IMR-90 (cell line): Measurements from ENCODE around the gene CCL11. TPM values are rescaled to one million over a fixed set of nuclear protein-coding genes. Genes with fewer than 3 reads are reported as not detected.

Experiments
- ATAC-seq: fragments of 200-7000 bp; cut with Tn5 transposase; 2 replicates; pipeline ENCODE4 v1.9.1; 2020; ENCODE audit warnings: low read depth, mild to moderate bottlenecking, moderate library complexity
- BruUV-seq: library from RNA; stranded (reverse); fragments of 400-500 nt; replicated peaks from 2 replicates; lab custom pipeline; 2021; lab: Mats Ljungman, UMichigan
- CTCF ChIA-PET: fragments of 300-600 bp; formaldehyde crosslinking; extraction: SDS; loops from one replicate; lab custom pipeline; 2021; ENCODE audit warnings: antibody characterized with exemption; lab: Yijun Ruan, JAX
- POLR2A ChIA-PET: fragments of 300-600 bp; sonication (Branson Sonifier 250); formaldehyde crosslinking; loops from one replicate; lab custom pipeline; 2022; ENCODE audit warnings: antibody characterized with exemption; ENCODE audit not compliant: unreplicated experiment; lab: Charles Lee
- DNase-seq: peaks from one replicate; pipeline ENCODE4 v3.0.0; 2013
- H2AFZ ChIP-seq: replicated peaks from 2 replicates; pipeline ENCODE3; 2013; ENCODE audit warnings: low read length, mild to moderate bottlenecking; ENCODE audit not compliant: poor library complexity
- H2AK5ac ChIP-seq: 2 replicates; pipeline ENCODE4 v1.6.1; 2013; ENCODE audit warnings: low read depth, low read length, inconsistent platforms
- H2AK9ac ChIP-seq: replicated peaks from 2 replicates; pipeline ENCODE3; 2013; ENCODE audit warnings: mild to moderate bottlenecking, low read depth, low read length, moderate library complexity; ENCODE audit not compliant: poor library complexity
- H2BK120ac ChIP-seq: 2 replicates; pipeline ENCODE4 v1.6.1; 2013; ENCODE audit warnings: low read depth, low read length, inconsistent platforms
- H2BK15ac ChIP-seq: 3 replicates; pipeline ENCODE4 v1.6.1; 2013; ENCODE audit warnings: low read depth, low read length, inconsistent platforms
- H2BK20ac ChIP-seq: 2 replicates; pipeline ENCODE4 v1.6.1; 2013; ENCODE audit warnings: low read depth, mild to moderate bottlenecking, inconsistent platforms, low read length, moderate library complexity
- H2BK5ac ChIP-seq: 2 replicates; pipeline ENCODE4 v1.6.1; 2013; ENCODE audit warnings: mild to moderate bottlenecking, low read depth, low read length, inconsistent platforms; ENCODE audit not compliant: poor library complexity, severe bottlenecking
- H3K14ac ChIP-seq: replicated peaks from 2 replicates; pipeline ENCODE4 v1.6.1; 2013; ENCODE audit warnings: low read depth, low read length, inconsistent platforms
- H3K18ac ChIP-seq: 2 replicates; pipeline ENCODE4 v1.6.1; 2013; ENCODE audit warnings: low read depth, low read length, control low read depth
- H3K23ac ChIP-seq: 2 replicates; pipeline ENCODE4 v1.6.1; 2013; ENCODE audit warnings: low read depth, low read length, inconsistent platforms
- H3K27ac ChIP-seq: 2 replicates; pipeline ENCODE4 v1.5.1; 2013; ENCODE audit warnings: mild to moderate bottlenecking, control low read depth, low read length; ENCODE audit not compliant: insufficient read depth
- H3K27me3 ChIP-seq: 2 replicates; pipeline ENCODE4 v1.6.1; 2013; ENCODE audit warnings: low read length; ENCODE audit not compliant: control insufficient read depth, insufficient read depth
- H3K36me3 ChIP-seq: 2 replicates; pipeline ENCODE4 v1.6.1; 2013; ENCODE audit warnings: low read length, mixed read lengths; ENCODE audit not compliant: control insufficient read depth, insufficient read depth
- H3K4ac ChIP-seq: 2 replicates; pipeline ENCODE4 v1.6.1; 2013; ENCODE audit warnings: low read depth, low read length, inconsistent platforms
- H3K4me1 ChIP-seq: 2 replicates; pipeline ENCODE4 v1.6.1; 2013; ENCODE audit warnings: low read length, mixed read lengths; ENCODE audit not compliant: control insufficient read depth, insufficient read depth
- H3K4me2 ChIP-seq: 2 replicates; pipeline ENCODE4 v1.6.1; 2013; ENCODE audit warnings: low read depth, mild to moderate bottlenecking, control low read depth, low read length, moderate library complexity
- H3K4me3 ChIP-seq: 2 replicates; pipeline ENCODE4 v1.5.1; 2013; ENCODE audit warnings: low read depth, mild to moderate bottlenecking, control low read depth, low read length, moderate library complexity; ENCODE audit not compliant: insufficient read depth
- H3K56ac ChIP-seq: 2 replicates; pipeline ENCODE4 v1.6.1; 2013; ENCODE audit warnings: low read length, inconsistent platforms; ENCODE audit not compliant: insufficient read depth; ENCODE audit errors: extremely low read depth
- H3K79me1 ChIP-seq, 2 experiments: 2 replicates each; pipeline ENCODE4 v1.6.1; 2013; ENCODE audit warnings: low read length in 2 of 2, inconsistent platforms in 1 of 2, low read depth in 1 of 2
- H3K9ac ChIP-seq: 2 replicates; pipeline ENCODE4 v1.6.1; 2013; ENCODE audit warnings: low read depth, low read length, control low read depth
- H3K9me1 ChIP-seq: 2 replicates; pipeline ENCODE4 v1.6.1; 2013; ENCODE audit warnings: low read length, inconsistent platforms; ENCODE audit not compliant: insufficient read depth
- H3K9me3 ChIP-seq: 2 replicates; pipeline ENCODE4 v1.6.1; 2013; ENCODE audit warnings: low read length; ENCODE audit not compliant: control insufficient read depth, insufficient read depth
- H4K20me1 ChIP-seq: 2 replicates; pipeline ENCODE4 v1.6.1; 2013; ENCODE audit warnings: low read length, inconsistent platforms; ENCODE audit not compliant: insufficient read depth
- H4K5ac ChIP-seq: 2 replicates; pipeline ENCODE4 v1.6.1; 2013; ENCODE audit warnings: mild to moderate bottlenecking, low read depth, low read length, control low read depth
- H4K8ac ChIP-seq, 2 experiments: 2 replicates each; pipeline ENCODE4 v1.6.1; 2013; ENCODE audit warnings: low read depth in 2 of 2, low read length in 2 of 2, control low read depth in 1 of 2, inconsistent platforms in 1 of 2
- H4K91ac ChIP-seq: 2 replicates; pipeline ENCODE4 v1.6.1; 2013; ENCODE audit warnings: low read depth, low read length, inconsistent platforms; ENCODE audit not compliant: insufficient read depth
- CEBPB ChIP-seq: IDR thresholded peaks from 2 replicates; pipeline ENCODE4 v1.6.1; 2012; ENCODE audit warnings: low read depth, low read length, improper control_type of control experiment
- MAZ ChIP-seq: IDR thresholded peaks from 2 replicates; pipeline ENCODE4 v1.6.1; 2012; ENCODE audit warnings: low read depth, mild to moderate bottlenecking, low read length, improper control_type of control experiment, moderate library complexity, borderline replicate concordance
- RAD21 ChIP-seq: IDR thresholded peaks from 2 replicates; pipeline ENCODE4 v1.6.1; 2012; ENCODE audit warnings: low read length, improper control_type of control experiment
- WGBS, 2 experiments: methylation state at CpG; one replicate each; pipeline versions ENCODE4 v1.1.5 to v1.1.7; 2013; ENCODE audit warnings: missing lambda C conversion rate in 2 of 2; ENCODE audit not compliant: insufficient read length in 1 of 2; ENCODE audit errors: extremely low coverage in 2 of 2; 5-methylcytosine and 5-hydroxymethylcytosine counted together
- dilution Hi-C: fragments of 300-500 bp; cut with HindIII; formaldehyde crosslinking; loops from one replicate; pipeline ENCODE4 v1.14.3; 2018; ENCODE audit warnings: low sequenced_read_pairs; ENCODE audit not compliant: unreplicated experiment
- in situ Hi-C: fragments of 300-500 bp; cut with MboI; formaldehyde crosslinking; loops from 3 replicates; pipeline ENCODE4 v1.14.3; 2019; ENCODE audit warnings: low sequenced_read_pairs, inconsistent platforms, mixed read lengths
- intact Hi-C: fragments of 100-400 bp; cut with micrococcal nuclease; formaldehyde crosslinking; loops from 2 replicates; pipeline ENCODE4 v1.10.0; 2022
- polyA plus RNA-seq, 3 experiments: library from polyadenylated mRNA; depleted of rRNA; stranded (reverse); fragments of >200 nt; gene quantifications; 2 replicates each; pipeline ENCODE4 v1.2.3, GENCODE V29; 2012; ENCODE audit warnings: low replicate concordance in 1 of 3
- total RNA-seq: library from RNA; depleted of rRNA; stranded (reverse); fragments of >200 nt; gene quantifications from 2 replicates; pipeline ENCODE4 v1.2.3, GENCODE V29; 2012

CCL11 gene
- total and polyA plus RNA-seq, 2 of the 4 experiments (the other 2 are of a cell fraction), result not detected

- Histone ChIP-seq H3K4me1 (peaks cover 19% of the 10 kb centered on the region), H2AK5ac (no peak overlapping the region), H3K79me1 (no peaks in the 10 kb centered on the region), H4K5ac (no peak overlapping the region), H4K8ac (no peak overlapping the region), H3K4me3 (no peak overlapping the region), H3K27ac (no peak overlapping the region), H3K36me3 (peaks cover 3% of the 10 kb centered on the region; the same call in 1 of the 2 replicates), H3K18ac (no peak overlapping the region), H3K9me3 (no peaks in the 10 kb centered on the region), H4K91ac (no peak overlapping the region), H3K9me1 (peaks cover 12% of the 10 kb centered on the region; the same call in 1 of the 2 replicates), H2BK20ac (no peak overlapping the region), H3K4me2 (no peak overlapping the region), H3K4ac (no peak overlapping the region), H3K14ac (no peak overlapping the region), H3K23ac (no peak overlapping the region), H3K9ac (no peak overlapping the region), H2AFZ (no peak overlapping the region), H2BK15ac (no peak overlapping the region), H2BK5ac (no peak overlapping the region), H2BK120ac (no peak overlapping the region), H2AK9ac (no peak overlapping the region), H3K27me3 (no peaks in the 10 kb centered on the region), H3K56ac (no peak overlapping the region), H4K20me1 (no peaks in the 10 kb centered on the region)
- DNase-seq, result peak; percentile 35
- ChIA-PET POLR2A (interaction anchor here (1.4 to 1.8 kb wide), 2 partner anchors 93 to 97 kb away, joined by 5 to 6 read pairs; no protein-coding TSS in a partner anchor), CTCF (interaction anchor here (1.7 kb wide), 1 partner anchor 19 kb away, joined by 5 read pairs; no protein-coding TSS in a partner anchor)
- BruUV-seq, result no TSS peak
- WGBS, 2 experiments, result 100% methylated on average over 2 of the region's 5 CpGs; no CpG with 5 or more reads in 1 of the 2 experiments
- dilution Hi-C loops (no loop called here), intact Hi-C loops (no loop called here), in situ Hi-C loops (loop anchor here (25.0 kb wide), 1 partner anchor 855 kb away; the partner anchor contains the start of genes FNDC8 and RAD51D)
- TF ChIP-seq CEBPB (no peak), MAZ (no peak), RAD21 (no peak)
- ATAC-seq, result no peak
Measured at GRCh38 chr17:34257299-34257985, 28.1 kb upstream of the CCL11 start.
